Right kidney (tissue), 9 donors: ENCODE results near the gene RSPH10B.
"Not testable (repeated sequence)": the region's sequence is repeated elsewhere in the genome, so short reads cannot be mapped to it uniquely, and the experiment has no call there.

Experiments used
- DNase-seq: peaks from one replicate; pipeline ENCODE4 v3.0.0-alpha.2; 2016
- long read RNA-seq, 8 donors: transcript quantifications; one replicate each; lab custom pipeline, GENCODE V29; 2026

Gene RSPH10B
- long read RNA-seq, donor 1, result 0 reads
- long read RNA-seq, donor 2, partial matches to known transcripts, result 49 of 69 reads
- long read RNA-seq, donor 2, other reads (novel, unspliced or antisense), result 20 of 69 reads
- long read RNA-seq, donor 3, result 0 reads
- long read RNA-seq, donor 4, partial matches to known transcripts, result 57 of 79 reads
- long read RNA-seq, donor 4, other reads (novel, unspliced or antisense), result 22 of 79 reads
- long read RNA-seq, donor 5, result 0 reads
- long read RNA-seq, donor 6, result 0 reads
- long read RNA-seq, donor 7, partial matches to known transcripts, result 125 of 166 reads
- long read RNA-seq, donor 7, other reads (novel, unspliced or antisense), result 41 of 166 reads
- long read RNA-seq, donor 8, result 0 reads

DNA sequence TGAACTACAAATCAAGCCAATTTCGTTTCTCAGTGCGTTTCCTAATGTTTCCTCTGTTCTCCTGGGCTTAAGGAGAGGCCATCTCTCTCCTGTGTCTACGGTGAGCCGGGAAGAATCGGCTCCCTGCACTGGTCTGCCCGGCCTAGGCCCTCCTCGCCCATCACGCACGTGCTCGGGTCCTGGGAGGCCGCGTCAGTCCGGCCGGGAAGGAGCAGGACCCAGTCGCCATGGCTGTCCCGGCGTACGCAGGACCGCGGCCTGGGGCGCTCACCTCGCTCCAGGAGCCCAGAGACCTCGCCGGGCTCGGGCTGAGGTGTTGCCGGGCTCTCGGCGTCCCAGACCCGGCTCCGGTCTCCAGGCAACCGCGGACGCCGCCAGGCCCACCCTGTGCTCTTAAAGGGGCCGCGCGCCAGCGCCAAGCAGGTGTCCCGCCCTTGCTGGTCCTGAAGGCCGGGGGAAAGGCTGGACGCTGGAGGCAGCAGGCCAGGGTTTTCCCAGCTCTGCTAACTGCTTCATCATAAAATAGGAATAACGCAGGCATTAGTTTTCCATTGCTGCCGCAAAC lies at the start of gene RSPH10B:
Gene RSPH10B (minus strand): TSS at position 343 of the 565 bp plus-strand sequence. CDS start 3,573 bp downstream, outside the sequence.
- peak; percentile 15 for DNase-seq

DNA sequence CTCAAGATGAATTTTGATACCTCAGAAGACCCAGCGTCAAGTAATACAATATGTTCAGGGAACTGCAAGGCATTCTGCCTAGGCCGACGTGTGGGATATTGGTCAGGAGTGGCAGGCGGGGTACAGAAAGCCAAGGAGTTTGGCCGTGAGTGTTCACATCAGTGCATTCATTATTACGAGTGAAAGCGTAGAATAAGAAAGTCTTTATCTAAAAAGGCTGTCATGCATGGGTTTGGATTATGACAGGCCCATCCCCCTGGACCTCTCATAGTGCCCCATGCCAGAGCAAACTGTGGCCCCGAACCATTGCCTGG lies 46.1 kb upstream of the RSPH10B start:
- DNase-seq, result no peak

DNA sequence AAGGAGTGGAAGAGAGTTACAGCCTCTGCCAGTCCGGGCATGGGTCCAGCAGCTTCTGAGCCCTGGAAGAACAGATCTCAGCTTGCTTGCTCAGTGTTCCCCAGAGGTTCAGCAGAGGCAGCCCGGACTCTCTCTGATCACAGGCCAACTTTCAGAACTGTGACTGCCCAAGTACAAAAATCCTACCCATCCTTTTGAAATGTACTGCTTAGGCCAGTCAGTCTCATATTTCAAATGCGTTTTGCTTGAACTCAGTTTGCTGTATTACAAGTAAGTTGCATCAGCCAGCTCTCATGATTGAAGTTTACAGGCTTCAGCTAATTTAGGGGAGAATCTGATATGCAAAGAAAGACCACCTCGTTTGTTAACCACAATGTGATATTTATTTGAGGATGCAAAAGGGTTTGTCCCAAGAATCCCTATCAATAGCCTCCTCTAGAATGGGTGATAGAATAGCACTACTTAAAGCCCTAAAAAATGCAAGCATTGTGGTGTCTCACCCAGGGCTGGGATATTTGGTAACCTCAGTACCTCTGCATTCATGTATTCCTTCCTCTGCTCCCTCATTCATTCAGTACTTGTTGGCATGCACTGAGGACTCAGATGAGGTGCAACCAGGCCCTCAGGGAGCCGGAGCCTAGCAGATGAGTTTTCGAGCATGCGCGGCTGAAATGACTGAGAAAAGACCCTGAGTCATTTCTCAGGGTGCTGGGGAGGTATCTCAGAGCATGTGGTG lies 45.6 kb upstream of the RSPH10B start:
- no peak for DNase-seq

DNA sequence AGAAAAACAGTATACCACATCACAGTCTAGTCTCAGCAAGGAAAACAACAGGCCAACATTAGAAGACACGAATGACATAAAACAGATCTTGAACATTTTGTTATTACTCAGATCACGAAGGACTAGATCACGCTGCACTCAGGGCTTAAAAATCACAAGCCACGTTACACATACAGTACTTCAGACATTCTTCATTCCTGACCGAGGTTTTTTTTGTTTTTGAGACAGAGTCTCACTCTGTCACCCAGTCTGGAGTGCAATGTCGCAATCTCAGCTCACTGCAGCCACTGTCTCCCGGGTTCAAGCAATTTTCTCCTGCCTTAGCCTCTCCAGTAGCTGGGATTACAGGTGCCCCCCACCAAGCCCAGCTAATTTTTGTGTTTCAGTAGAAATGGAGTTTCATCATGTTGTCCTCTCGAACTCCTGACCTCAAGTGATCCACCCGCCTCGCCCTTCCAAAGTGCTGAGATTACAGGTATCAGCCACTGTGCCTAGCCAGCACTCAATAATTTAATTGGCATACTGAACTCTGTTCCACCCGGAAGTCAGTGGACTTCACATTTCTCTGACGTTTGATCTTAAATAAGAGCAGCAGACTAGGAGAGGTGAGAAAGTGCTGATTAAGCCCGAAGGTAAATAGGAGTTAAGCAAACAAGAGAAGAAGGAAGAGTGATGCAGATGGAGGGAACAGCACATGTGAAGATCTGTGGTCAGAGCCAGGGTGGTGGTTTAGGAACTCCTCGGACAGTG lies 42.0 kb upstream of the RSPH10B start:
- no peak for DNase-seq

DNA sequence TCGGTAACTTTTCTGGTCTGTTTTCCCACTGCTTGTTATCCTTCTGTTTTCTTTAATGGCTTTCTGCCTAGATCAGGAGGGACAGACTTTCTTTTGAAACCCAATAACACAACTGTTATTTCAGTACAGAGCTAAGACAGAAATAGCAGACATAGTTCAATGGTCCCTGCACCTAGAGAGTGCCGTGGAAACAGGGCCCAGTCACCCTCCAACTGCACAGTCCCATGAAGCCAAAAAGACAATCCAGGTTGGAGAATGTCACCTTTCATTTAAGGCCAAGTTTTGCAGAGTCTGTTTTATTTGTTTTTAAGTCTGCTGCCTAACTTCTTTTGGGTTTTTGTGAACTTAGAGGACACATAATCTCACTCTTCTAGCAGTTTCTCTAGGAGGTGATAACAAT lies 41.1 kb upstream of the RSPH10B start:
- no peak for DNase-seq

DNA sequence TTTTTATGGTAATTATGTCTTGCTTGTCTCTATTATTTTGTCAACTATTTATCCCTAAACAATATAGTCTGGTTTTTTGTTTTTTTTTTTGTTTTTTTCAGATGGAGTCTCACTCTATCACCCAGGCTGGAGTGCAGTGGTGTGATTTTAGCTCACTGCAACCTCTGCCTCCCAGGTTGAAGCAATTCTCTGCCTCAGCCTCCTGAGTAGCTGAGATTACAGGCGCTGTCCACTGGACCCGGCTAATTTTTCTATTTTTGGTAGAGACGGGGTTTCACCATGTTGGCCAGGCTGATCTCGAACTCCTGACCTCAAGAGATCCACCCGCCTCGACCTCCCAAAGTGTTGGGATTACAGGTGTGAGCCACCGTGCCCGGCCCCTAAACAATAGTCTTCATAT lies 39.9 kb upstream of the RSPH10B start:
- not testable (repeated sequence) for DNase-seq

DNA sequence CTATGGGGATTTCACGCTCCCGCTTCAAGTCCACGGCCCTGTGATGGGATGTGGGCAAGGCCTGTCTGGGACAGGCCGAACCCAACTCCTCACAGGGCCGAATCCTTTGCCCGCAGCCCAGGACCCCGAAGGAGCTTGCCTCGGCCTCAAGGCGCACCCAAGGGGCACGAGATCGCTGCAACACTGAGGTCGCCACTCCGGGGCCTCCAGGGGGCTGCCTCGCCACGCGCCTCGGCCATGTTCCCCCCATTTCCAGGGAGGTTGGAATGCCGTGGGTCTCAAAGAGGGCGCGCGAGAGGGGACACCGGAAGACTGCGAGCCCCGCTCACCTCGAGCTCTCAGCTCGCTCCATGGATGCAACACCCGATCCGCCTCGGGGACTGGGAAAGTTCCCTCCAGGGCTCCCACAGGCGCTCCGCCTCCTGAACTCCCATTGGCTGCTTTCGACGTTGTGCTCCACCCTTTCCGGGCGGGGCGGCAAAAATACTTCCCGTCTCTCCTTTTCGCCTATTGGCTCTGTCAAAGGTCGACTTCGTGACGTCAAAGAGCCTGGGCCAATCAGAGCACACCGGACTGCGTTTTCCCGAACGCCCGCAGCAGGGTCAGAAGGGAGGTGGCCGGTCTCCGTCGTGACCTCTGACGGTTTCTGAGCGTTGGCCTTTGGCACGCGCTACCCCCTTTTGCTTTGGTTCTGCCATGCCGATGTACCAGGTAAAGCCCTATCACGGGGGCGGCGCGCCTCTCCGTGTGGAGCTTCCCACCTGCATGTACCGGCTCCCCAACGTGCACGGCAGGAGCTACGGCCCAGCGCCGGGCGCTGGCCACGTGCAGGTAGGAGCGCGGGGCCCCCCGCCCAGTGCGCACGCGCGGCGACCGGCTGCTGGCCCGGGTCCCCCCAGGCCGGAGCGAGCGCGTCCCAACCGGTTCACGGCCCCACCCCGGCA lies 38.5 kb upstream of the RSPH10B start, which contains the start of the genes AIMP2 and PMS2:
Gene AIMP2 (plus strand): TSS at position 605 of the 944 bp plus-strand sequence. CDS start 92 bp downstream, at position 697.
Gene PMS2 (minus strand): TSS at position 382 of the 944 bp plus-strand sequence. CDS start 30 bp downstream, at position 352.
- peak; percentile 98 for DNase-seq

DNA sequence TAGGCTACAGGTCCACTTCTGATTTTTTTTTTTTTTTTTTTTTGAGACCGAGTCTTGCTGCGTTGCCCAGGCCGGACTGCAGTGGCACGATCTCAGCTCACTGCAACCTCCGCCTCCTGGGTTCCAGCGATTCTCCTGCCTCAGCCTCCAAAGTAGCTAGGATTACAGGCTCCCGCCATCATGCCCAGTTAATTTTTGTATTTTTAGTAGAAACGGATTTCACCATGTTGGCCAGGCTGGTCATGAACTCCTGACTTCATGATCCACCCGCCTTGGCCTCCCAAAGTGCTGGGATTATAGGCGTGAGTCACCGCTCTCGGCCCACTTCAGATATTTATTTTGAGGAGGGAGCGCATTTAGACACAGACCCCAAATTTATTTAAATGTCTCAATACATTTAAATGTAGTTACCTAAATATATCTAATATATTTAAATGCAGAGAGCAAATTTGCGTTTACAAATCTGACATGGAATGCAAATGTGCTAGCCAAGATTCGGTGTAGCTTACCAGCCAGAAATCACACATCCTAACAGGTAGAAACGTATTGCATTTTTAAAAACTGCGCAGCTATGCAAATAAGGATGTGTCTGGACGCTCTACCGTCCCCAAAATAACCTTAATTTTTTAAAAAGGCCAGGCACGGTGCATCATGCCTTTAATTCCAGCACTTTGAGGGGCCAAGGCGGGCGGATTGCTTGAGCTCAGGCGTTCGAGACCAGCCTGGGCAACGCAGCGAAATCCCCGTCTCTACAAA lies 37.5 kb upstream of the RSPH10B start:
- DNase-seq, result not testable (repeated sequence)

DNA sequence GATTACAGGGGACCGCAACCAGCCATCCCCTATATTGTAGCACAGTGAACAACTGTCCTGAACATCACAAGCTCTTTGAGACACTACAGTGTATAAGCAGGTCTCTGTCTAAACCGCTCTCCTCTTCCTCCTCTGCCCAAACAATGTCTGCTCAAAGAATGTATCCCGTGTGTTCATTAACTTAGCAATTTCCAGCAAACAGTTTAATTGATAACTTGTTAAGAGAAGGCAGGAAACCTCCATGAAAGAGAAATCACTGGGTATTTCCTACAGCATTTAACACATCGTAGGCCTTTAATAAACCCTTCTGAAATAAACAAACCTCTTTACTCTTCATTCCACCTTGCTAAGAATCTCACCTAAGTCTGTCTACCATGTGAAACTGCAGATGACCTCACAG lies 36.9 kb upstream of the RSPH10B start:
- DNase-seq, result no peak

DNA sequence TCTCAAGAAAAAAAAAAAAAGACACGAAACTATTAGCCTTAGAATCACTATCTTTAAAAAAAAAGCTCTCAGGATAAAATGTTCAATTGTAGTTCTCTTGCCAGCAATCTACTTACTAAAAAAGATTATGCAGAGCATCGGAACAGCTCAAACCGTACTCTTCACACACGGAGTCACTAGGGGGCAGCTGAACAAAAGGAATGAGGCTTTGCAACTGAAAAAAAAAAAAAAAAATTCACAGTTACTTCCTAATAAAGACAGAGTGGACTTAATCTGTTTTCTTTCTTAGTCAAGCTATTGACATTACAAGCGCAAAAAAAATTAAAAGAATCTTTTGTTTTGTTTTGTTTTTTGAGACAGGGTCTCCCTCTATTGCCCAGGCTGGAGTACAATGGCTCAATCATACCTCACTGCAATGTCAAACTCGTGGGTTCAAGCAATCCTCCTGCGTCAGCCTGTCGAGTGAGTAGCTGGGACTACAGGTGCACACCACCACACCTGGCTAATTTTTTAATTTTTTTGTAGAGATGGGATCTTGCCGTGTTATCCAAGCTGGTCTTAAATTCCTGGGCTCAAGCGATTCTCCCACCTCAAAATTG lies 26.8 kb upstream of the RSPH10B start:
- no peak for DNase-seq

DNA sequence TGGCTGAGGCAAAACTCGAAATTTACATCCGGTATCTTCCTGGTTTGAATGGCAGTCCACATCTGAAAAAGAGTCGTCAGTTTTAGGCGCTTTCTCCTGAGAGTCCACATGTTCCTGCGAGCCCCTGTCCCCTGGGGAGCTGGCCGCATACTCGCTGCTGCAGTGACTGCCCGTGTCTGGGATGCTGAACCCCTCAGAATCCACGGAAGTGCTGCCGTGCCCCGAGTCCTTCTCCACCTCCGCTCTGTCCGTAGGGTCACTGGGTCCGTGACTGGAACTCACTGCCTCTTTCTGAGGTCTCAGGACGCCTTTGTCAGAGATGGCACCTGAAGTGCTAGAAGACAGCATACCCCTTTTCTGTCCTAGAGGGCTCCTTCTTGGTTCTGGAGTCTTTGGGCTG lies 16.6 kb upstream of the RSPH10B start:
- DNase-seq, result not testable (repeated sequence)

DNA sequence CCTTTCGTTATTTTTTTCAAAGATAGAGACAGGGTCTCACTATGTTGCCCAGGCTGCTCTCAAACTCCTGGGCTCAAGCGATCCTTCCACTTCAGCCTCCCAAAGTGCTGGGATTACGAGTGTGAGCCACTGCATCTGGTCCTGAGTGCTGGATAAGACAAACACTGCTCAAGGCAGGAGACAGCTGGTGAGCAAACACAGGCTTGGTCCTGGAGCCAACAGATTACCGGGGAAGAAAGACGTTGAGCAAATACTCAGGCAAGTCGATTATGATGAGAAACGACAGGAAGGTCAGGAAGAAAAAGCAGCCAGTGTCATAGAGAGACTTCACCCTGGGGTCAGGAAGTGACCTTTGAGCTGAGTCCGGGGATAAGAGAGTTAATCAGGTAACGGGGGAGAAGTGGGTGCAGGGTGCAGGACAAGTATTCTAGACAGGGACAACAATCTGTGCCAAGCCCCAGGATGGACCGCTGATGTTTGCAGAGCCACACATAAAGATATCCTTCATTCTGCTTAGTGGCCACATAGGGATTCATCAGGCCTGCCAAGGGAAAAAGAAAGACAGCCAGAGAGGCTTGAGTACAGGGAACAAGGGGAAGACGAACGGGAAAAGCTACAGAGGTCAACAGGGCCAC lies 9.3 kb upstream of the RSPH10B start:
- not testable (repeated sequence) for DNase-seq

DNA sequence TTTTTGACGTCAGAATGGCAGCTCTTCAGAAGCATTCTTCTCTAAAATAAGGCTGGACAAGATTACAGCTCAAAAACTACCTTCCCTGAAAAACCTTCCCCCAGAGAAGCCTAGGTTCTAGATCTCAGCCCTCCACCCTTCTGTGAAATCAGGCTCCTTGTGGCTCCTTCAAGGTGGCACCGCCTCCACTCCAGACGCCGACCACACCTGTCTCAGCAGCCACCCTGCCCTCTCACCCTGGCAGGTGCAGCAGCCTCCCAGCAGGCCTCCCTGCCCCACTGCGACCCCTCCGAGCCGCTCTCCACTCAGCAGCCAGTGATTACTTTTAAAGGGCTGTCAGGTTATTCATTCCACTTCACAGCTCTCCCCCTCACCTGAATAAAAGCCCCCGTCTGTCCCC lies 3.1 kb upstream of the RSPH10B start:
- DNase-seq, result not testable (repeated sequence)

DNA sequence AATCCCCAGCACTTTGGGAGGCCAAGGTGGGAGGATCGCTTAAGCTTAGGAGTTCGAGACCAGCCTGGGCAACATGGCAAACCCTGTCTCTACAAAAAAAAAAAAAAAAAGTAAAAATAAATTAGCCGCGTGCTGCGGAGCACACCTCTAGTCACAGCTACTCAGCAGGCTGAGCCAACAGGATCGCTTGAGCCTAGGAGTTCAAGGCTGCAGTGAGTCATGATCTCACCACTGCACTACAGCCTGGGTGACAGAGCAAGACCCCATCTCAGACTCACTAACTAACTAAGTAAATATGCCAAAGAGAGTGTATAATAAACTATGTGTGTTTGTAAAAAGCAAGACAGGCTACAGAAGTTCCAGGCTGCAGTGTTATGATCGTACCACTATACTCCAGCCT lies 6.7 kb downstream of the RSPH10B start:
- DNase-seq, result not testable (repeated sequence)

DNA sequence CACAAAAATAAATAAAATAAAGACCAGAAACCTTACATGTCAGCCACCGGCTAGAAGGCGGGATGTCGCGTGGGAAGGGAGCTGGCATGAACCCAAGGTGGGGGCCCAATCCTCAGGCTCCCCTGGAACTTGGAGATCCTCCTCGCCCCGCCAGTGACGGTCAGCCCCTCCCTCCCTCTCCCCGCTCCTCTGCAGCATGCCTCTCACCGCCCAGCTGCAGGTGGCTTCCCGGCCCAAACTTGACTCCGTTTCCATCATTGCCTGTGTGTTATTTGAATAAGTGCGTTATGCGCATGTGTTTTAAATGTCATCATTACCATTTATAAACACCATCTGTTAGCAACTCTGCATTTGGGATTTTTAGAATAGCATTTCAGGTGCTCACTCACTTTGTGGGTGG lies 7.3 kb downstream of the RSPH10B start:
- DNase-seq, result not testable (repeated sequence)

DNA sequence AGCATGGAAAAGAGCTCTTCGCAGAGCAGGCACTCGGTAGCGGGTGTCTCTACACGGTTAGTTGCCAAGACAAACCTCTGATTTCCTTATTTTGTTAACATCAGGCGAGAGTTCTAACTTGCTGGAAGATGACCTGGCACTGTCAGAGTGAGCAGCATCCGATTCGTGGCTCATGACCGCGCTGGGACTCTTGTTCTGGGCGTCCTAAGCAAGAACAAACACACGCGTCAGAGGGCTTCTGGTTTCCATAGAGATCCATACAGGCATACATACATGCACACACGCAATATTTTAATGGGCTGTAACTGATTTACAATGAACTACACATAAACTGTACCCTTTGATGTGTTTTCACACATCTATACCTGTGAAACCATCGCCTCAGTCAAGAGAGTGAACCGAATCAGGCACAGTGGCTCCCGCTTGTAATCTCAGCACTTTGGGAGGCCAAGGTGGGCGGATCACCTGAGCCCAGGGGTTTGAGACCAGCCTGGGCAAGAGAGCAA lies 35.5 kb downstream of the RSPH10B start:
- not testable (repeated sequence) for DNase-seq

DNA sequence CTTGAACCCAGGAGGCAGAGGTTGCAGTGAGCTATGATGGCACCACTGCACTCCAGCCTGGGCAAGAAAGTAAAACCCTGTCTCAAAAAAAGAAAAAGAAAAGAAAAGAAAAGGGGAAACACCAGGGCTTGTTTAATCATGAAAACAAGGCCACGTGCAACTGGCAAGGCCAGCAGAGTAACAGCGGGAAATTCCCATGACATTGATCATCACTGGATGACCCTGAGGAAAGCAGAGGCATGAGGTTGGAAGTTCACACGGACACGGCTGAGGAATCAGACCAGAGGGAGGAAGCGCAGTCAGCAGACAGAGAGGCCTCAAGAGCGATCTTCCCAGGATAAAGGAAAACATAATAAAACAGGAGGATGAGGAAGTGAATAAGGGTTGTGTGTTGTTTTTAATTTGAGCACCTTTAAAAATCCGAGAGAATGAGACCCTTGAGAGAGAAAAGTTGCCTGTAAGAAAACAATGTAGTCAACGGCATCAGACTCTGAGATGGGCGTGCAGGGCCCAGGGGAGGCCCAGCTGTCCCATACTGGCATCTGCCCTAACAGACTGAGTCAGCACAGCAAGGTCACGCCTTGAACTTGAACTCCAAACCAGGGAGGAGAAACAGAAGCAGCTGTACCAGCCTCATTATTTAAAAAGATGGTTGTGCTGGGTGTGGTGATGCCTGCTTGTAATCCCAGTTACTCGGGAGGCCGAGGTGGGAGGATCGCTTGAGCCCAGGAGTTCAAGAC lies 38.4 kb downstream of the RSPH10B start:
- not testable (repeated sequence) for DNase-seq

DNA sequence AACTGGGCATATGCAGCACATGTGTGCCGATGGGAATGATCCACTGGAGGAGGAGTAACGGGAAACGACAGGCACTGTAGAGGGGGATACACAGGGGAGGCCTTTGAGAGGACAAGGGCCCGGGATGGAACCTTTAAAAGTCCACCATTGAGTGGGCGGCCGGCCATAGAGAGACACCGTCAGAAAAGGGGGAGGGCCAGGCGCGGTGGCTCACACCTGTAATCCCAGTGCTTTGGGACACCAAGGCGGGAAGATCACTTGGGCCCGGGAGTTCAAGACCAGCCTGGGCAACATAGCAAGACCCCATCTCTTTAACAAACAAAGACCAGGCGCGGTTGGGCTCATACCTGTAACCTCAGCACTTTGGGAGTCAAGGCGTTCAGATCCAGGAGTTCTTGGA lies 39.2 kb downstream of the RSPH10B start:
- DNase-seq, result not testable (repeated sequence)

DNA sequence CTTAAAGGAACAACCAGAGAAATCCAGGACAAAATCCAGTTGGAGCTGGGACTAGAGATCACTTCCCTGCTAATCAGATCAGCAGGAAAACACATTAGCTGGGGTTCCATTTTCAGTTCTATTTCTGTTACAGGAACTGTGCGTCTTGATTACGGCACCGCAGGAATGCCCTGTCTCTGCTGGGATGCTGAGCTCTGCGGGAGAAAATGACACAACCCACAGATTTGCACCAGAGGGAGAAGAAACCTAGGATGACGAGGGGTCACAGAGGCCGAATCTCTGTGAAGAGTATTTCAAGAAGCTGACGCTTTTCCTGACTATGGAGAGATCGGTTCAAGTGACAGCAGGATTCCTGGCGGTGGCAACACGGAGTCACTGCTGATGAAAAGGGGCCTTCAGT lies 40.2 kb downstream of the RSPH10B start:
- DNase-seq, result not testable (repeated sequence)
